Activated CD4-positive, alpha-beta T cell treated with anti-CD3 and anti-CD28 coated beads, Interleukin-2, amount 50 U/mL, for 24 hours (primary cell): Measurements from ENCODE around the gene XRCC1.
"Not testable (repeated sequence)": the region's sequence is repeated elsewhere in the genome, so short reads cannot be mapped to it uniquely, and the experiment has no call there.

Source experiments
- DNase-seq, 2 donors: peaks; one replicate each; pipeline ENCODE4 v3.0.0-alpha.2; 2020; ENCODE audit warnings: low read depth in 1 of 2, low spot score in 1 of 2

Gene XRCC1

DNA sequence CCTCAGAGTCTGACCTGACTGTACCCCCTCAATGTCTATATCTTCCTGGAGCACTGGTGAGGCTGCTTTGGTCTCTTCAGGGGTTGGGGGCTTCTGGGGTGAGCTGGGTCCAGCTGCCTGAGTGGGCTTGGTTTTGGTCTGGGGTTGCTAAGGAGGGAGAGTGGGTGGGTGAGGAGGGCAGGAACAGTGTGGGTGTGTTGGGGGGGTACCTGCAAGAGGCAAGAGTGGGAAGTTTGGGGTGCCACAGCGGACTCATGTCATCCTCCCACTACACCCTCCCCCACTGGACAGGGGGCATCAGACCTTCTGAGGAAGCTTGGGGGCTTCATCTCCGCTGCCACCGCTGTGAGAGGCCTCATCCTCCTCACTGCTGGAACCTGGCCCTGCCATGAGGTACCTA lies 28.7 kb downstream of the XRCC1 start:
- no peak for DNase-seq

DNA sequence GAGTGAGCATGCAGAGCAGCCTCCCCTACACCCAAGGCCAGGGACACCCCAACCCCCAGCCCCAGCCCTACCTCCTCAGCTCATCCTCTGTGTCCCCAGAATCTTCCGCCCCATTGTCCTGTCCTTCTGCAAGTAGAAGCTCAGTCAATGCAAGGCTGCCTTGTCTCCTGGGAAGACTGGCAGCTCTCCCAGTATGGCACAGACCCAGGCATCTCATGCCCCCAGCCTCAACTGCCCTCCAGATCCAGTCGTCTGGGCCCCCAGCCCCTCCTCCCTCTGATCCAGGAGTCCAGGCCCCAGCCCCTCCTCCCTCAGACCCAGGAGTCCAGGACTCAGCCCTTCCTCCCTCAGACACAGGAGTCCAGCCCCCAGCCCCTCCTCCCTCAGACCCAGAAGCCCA lies 29.3 kb downstream of the XRCC1 start:
- no peak for DNase-seq

GRCh38 chr19:43545276-43545675 lies 30.1 kb downstream of the XRCC1 start:
- DNase-seq, result no peak

DNA sequence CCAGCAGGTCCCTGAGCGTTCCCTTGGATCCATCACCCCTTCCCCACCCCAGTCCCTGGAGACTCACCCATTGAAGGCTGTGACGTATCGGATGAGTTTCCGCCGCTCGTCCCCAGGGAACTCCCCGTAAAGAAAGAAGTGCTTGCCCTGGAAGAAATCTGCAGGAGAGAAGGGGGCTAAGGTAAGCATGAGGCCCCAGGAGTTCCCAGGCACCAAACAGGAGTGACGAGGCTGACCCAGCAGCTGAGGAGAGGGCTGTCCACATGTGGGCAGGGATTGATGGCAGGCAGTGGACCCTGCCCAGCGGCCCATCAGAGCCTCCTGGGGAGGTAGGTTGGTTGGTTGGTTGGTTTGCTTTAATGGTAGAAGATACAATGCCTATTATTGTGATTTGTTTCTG lies 31.2 kb downstream of the XRCC1 start:
- DNase-seq, result no peak

DNA sequence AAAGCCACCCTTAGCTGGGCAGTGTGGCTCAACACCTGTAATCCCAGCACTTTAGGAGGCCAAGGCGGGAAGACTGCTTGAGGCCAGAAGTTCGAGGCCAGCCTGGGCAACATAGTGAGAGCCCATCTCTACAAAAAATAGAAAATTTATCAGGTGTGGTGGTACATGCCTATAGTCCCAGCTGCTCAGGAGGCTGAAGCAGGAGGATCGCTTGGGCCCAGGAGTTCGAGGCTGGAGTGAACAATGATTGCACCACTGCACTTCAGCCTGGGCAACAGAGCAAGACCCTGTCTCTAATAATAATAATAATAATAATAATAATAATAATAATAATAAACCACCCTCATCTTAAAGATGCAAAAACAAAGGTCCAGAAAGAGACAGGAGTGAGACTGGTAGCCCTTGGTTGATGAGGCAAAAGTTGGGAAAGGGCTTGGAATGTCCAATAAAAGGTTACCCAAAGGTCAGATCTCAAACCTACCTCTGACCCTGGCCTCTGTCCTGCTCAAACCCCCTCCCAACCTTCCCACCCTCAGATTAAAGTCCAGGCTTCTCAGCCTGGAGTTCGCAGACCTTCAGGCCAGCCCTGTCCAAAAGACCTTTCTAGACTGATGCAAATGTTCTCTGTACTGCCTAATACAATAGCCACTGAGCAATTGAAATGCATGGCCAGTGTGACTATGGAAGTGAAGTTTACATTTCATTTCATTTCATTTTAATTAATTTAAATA lies 33.2 kb downstream of the XRCC1 start:
- DNase-seq, result no peak

DNA sequence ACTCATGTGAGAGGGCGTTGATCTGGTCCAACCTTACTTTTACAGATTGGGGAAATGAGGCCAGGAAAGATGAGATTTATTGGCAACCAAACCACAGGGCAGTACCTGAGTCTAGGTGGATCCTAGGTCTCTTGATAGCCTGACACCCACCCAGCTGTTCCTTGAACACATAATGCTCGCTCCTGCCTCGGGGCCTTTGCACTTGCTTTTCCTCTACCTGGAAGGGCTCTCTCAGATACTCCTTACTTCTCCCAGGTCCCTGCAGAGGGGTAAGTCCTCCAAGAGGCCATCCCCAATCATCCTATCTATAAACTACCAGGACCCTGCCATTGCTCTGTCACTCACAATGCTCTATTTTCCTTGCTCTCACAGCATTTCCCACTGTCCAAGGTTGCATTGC lies 34.9 kb downstream of the XRCC1 start:
- DNase-seq, result no peak

DNA sequence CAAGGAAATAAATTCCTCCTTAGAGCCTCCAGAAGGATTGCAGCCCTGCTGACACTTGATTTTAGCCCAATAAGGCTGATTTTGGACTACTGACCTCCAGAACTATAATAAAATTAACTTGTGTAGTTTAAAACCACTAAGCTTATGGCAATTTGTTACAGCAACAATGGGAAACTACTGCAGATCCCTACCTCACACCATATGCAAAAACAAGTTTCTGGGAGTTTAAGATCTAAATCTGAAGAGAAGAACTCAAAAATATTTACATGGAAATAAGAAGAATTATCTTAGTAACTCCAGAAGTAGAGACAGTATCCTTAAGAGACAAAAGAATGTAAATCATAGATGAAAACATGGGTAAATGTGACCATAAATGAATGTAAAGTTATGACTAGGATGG lies 36.4 kb downstream of the XRCC1 start:
- DNase-seq, result no peak

- no peak for DNase-seq
These were observed 40.2 kb downstream of the XRCC1 start for GRCh38 chr19:43534816-43535761.

DNA sequence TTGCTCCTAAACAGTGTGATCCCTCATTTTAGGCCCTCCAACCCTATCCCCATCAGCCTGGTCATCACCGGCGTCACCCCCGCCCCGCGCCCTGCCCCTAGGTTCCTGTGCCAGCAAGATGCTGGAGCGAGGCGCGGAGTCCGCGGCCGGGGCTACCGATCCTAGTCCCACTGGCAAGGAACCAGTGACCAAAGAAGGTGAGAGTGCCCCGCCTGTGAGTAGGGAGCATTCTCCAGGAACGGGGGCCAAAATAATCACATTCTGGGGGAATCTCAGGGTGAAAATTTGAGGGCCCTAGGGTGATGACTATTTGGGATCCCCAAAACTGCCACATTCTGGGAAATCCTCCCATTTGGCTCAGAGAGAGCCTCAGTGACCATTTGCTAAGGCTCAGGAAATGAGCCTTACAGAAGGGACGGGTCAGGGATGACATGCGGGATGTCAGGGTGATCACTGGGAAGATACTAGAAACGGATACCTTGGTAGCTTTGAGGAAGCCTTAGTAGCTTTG lies 41.0 kb downstream of the XRCC1 start:
- DNase-seq, result no peak

DNA sequence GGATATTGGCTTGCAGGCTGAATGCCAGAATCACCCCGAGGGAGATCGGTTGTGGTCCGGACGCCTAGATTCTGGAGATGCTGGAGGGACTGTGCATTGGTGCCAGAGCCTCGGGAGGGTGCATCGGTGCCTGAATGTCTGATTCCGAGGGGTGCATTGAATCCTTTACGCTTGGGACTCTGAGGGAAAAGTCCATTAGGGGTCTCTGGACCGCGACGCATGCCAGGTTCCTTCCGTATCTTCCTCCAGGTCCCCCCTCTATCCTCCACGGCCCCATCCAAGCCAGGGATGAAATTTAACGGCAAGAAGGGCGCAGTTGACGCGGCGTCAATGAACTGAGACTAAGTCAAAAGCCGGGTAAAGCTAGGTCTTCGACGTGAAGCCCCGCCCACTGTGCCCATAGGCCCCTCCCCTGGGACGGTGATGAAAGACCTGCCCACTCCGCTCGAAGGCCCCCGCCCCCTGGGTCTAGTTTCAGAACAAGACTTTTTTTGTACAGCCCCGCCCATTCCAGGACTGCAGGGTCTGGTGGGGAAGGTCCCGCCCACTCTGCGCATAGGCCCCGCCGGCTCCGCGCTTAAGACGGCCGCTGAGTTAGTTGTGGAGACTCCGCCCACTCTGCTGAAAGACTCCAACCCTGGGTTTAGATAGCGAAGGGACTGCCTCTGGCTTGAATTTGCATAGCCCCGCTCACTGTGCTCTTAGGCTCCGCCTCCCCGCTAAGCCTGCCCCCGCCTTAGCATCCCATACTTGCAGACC lies 41.6 kb downstream of the XRCC1 start:
- DNase-seq, result peak; percentile 70 to 90

DNA sequence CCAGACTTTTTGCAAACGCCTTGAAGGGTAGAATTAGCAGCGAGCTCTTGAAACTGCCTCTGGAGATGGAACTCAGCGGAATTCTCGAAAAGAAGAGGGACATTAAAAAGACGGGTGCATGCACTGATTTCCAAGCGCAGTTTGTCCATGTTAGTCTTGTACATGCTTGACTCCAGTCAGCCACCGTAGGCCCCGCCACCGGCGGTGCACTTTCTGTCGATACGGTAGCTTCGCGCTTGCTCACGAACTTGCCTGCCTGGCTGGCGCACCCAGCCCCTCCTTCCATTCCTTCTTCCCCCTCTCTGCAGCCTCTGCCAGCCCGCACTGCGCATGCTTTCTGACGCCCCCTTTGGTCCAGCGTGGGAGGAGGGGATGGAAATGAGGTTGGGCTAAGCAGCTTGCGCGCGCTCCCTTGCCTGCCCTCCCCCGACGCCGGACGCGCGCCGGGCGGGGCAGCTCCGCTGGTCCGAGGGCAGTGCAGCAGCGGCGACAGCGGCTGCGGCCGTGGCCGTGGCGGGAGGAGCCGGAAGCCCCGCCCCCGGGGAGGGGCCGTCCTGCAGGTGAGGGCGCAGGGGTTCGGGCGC lies 42.3 kb downstream of the XRCC1 start, which contains the start of gene ZNF575:
ZNF575 (plus strand) TSS at position 227 of the 584 bp plus-strand sequence. CDS start 1,235 bp downstream, outside the sequence.
- peak; percentile 65 to 84 for DNase-seq

DNA sequence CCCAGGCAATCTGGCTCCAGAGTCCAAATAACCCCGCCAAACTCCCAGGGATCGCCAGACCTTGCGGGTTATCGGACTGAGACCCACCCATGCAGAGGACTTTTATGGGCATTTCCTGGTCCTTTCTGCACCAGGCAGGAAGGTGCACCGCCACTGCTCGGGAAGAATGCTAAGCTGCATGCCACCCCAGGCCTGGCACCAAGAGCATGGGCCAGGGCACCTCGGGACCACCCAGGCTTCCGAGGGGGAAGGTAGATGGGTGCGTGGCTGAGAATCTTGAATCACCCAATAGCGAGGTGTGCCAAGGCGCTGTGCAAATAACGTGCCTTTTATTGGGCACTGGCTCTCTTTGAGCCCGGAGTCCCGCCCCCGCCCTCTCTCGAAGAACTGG lies 42.8 kb downstream of the XRCC1 start:
- peak in 1 of 2 donors; percentile 40 for DNase-seq

DNA sequence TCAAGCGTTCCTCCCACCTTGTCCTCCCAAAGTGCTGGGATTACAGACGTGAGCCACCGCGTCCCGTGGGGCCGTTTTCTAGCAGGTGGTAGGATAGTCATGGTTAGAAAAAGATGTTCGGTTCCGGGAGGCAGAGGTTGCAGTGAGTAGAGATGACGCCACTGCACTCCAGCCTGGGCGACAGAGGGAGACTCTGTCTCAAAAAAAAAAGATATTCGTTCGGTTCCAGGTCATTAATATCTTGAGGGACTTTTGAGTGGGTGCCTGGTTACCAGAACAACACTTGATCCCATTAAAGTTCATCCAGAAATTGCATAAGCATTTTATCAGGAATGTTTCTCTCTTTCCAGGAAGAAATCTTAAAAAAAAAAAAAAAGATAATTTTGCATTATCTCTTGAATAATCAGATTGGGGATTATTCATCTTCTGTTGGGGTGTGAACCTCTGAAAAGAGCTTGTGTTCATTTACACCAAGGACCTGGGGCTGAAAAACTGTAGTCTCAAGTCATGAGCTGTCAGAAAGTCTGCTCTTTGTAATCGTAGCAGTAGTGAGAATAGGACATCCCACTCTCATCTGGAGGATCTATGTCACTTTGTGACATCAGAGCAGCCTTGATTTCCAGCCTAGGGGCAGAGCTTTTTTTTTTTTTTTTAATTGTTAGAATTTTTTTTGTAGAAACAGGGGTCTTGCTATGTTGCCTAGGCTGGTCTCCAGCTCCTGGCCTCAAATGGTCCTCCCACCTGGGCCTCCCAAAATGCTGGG lies 47.3 kb downstream of the XRCC1 start:
- no peak for DNase-seq

- peak; percentile 49 to 54 for DNase-seq
These were observed 48.2 kb downstream of the XRCC1 start, which contains the start of gene ETHE1 for GRCh38 chr19:43526884-43527859. ETHE1 (minus strand) TSS chr19:43527201; CDS start chr19:43527177, 24 bp downstream.

GRCh38 chr19:43525836-43526771 lies 49.2 kb downstream of the XRCC1 start:
- DNase-seq, result no peak

DNA sequence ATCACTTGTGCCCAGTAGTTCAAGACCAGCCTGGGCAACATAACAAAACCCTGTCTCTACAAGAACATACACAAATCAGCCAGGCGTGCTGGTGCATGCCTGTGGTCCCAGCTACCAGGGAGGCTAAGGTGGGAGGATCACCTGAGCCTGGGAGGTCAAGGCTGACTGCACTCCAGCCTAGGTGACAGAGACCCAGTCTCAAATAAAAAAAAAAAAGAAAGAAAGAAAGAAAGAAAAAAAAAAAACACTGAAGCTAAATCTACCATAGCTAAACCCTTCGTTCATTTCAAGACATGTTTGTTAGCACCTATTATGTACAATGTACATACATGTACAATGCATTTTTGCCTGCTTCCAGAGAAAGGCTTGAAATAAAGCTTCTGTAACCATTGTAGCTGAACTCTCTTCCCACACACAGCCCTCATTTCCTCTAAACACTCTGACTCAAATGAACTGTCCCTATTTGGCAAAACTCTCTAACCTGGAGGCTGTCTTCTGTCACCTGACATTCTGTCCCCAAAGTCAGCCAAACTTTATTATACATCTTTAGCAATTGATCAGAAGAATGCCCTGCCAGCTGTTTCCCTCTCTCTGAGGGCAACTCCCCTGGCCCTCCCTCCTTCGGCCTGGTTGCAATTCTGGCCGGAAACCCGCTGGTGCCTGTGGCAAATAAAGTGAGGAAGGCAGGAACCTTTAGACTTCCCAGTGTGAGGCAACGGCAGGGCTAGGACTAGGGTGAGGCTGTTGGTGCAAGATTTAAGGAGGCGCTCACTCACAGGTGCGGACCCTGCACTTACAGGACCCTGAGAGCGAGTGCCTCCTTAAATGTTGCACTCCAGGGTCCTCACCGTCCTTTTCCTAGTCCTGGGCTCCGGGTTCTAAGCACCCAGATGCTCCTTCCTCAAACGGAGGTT lies 50.1 kb downstream of the XRCC1 start:
- DNase-seq, result no peak

GRCh38 chr19:43523696-43524095 lies 51.6 kb downstream of the XRCC1 start:
- DNase-seq, result not testable (repeated sequence)
